ENCODE data around the gene DAD1.

- TF ChIP-seq EZH2 (IDR thresholded peaks at IDR 0.05; ENCODE audit: insufficient read depth, poor library complexity, severe bottlenecking) (no peak), EZH2phosphoT487 (IDR thresholded peaks at IDR 0.05; ENCODE audit: insufficient read depth, low read depth) (no peak)
Observed at GRCh38 chr14:22538671-22539228, 50.3 kb downstream of the DAD1 start.

Data from GM23248 (cell line).